HCT116 (cell line): ENCODE data around the gene SPOCD1. TPM values are rescaled to one million over a fixed set of nuclear protein-coding genes. Genes with fewer than 3 reads are reported as not detected.

Experiments used
- ATAC-seq: fragments of 200-7000 bp; cut with Tn5 transposase; 2 replicates; pipeline ENCODE4 v1.9.1; 2020; ENCODE audit warnings: mild to moderate bottlenecking, moderate library complexity
- BruUV-seq: library from RNA; stranded (reverse); fragments of 400-500 nt; replicated peaks from 2 replicates; lab custom pipeline; 2021; lab: Mats Ljungman, UMichigan
- CTCF ChIA-PET: fragments of 300-600 bp; sonication (Branson Sonifier 250); formaldehyde crosslinking; loops from one replicate; lab custom pipeline; 2021; ENCODE audit warnings: antibody characterized with exemption; lab: Charles Lee
- POLR2A ChIA-PET: fragments of 300-600, 350-600 bp; sonication (Branson Sonifier 250); formaldehyde crosslinking; loops from one replicate; lab custom pipeline; 2021; ENCODE audit warnings: antibody characterized with exemption; lab: Charles Lee
- RAD21 ChIA-PET, 2 experiments: fragments of 300-600 bp; sonication (Branson Sonifier 250); formaldehyde crosslinking; loops; one replicate each; lab custom pipeline; 2023; ENCODE audit warnings: low total read pairs in 2 of 2; ENCODE audit not compliant: uncharacterized antibody in 2 of 2, unreplicated experiment in 2 of 2, low non-redundant PET in 1 of 2; lab: Charles Lee
- DNase-seq: peaks from one replicate; pipeline ENCODE4 v3.0.0-alpha.2; 2010; ENCODE audit warnings: low read depth, low spot score
- H2AFZ ChIP-seq: fragments of 200-600 bp; shearing (Covaris generic), sonication (generic); 2 replicates; pipeline ENCODE4 v1.6.1; 2017; ENCODE audit warnings: low read depth, mixed run types, mixed read lengths, antibody characterized with exemption, low read length; ENCODE audit not compliant: poor library complexity, severe bottlenecking
- H3K27ac ChIP-seq: 2 replicates; pipeline ENCODE4 v1.5.1; 2012; ENCODE audit warnings: low read depth, low read length
- H3K27me3 ChIP-seq: fragments of 200-600 bp; sonication (generic); 2 replicates; pipeline ENCODE4 v1.6.1; 2016; ENCODE audit warnings: mixed run types, low read length, mixed read lengths; ENCODE audit not compliant: insufficient read depth
- H3K36me3 ChIP-seq, 2 experiments: fragments of 200-500 bp in 1 of 2; fragments of 200-600 bp in 1 of 2; sonication (Bioruptor generic) in 1 of 2; sonication (generic) in 1 of 2; 2 replicates each; pipeline versions ENCODE4 v1.5.1 to v1.6.1; 2014 to 2016; ENCODE audit warnings: low read length in 2 of 2, inconsistent platforms in 1 of 2, mixed read lengths in 1 of 2, mixed run types in 1 of 2; ENCODE audit not compliant: insufficient read depth in 2 of 2, control insufficient read depth in 1 of 2
- H3K4me1 ChIP-seq, 2 experiments: fragments of 200-600 bp in 1 of 2; sonication (generic) in 1 of 2; 2 replicates each; pipeline versions ENCODE4 v1.5.1 to v1.6.1; 2012 to 2017; ENCODE audit warnings: low read length in 2 of 2, inconsistent platforms in 1 of 2, mild to moderate bottlenecking in 1 of 2, mixed read lengths in 1 of 2, mixed run types in 1 of 2, moderate library complexity in 1 of 2; ENCODE audit not compliant: insufficient read depth in 2 of 2, control insufficient read depth in 1 of 2
- H3K4me2 ChIP-seq: fragments of 200-600 bp; sonication (generic); 2 replicates; pipeline ENCODE4 v1.6.1; 2017; ENCODE audit warnings: mixed run types, low read length, mixed read lengths
- H3K4me3 ChIP-seq, 2 experiments: fragments of 200-600 bp in 1 of 2; sonication (generic) in 1 of 2; replicated peaks in 1 of 2; 2 replicates each; pipeline ENCODE4 v1.5.1; 2011 to 2016; ENCODE audit warnings: low read length in 2 of 2, control low read depth in 1 of 2, low read depth in 1 of 2, mild to moderate bottlenecking in 1 of 2, mixed read lengths in 1 of 2, mixed run types in 1 of 2
- H3K79me2 ChIP-seq: fragments of 200-600 bp; sonication (generic); 2 replicates; pipeline ENCODE4 v1.6.1; 2017; ENCODE audit warnings: mild to moderate bottlenecking, mixed run types, low read length, moderate library complexity, mixed read lengths; ENCODE audit not compliant: insufficient read depth
- H3K9ac ChIP-seq: fragments of 200-600 bp; sonication (generic); 2 replicates; pipeline ENCODE4 v1.6.1; 2016; ENCODE audit warnings: low read length, mixed read lengths
- H3K9me2 ChIP-seq: fragments of 200-600 bp; sonication (generic), shearing (Covaris generic); 2 replicates; pipeline ENCODE4 v1.6.1; 2017; ENCODE audit warnings: mixed run types, mild to moderate bottlenecking, moderate library complexity; ENCODE audit not compliant: insufficient read depth
- H3K9me3 ChIP-seq, 2 experiments: fragments of 200-500 bp in 1 of 2; fragments of 200-600 bp in 1 of 2; sonication (Bioruptor generic) in 1 of 2; sonication (generic) in 1 of 2; 2 replicates each; pipeline ENCODE4 v1.6.1; 2014 to 2017; ENCODE audit warnings: low read length in 2 of 2, mixed read lengths in 2 of 2, inconsistent platforms in 1 of 2, low read depth in 1 of 2, mild to moderate bottlenecking in 1 of 2, mixed run types in 1 of 2, moderate library complexity in 1 of 2; ENCODE audit not compliant: control insufficient read depth in 1 of 2, insufficient read depth in 1 of 2
- H4K20me1 ChIP-seq: fragments of 200-600 bp; sonication (generic), shearing (Covaris generic); 2 replicates; pipeline ENCODE4 v1.6.1; 2017; ENCODE audit warnings: mixed run types, mild to moderate bottlenecking, moderate library complexity; ENCODE audit not compliant: insufficient read depth
- ATF3 ChIP-seq: IDR thresholded peaks from 2 replicates; pipeline ENCODE4 v1.6.1; 2012
- CBX3 ChIP-seq: IDR thresholded peaks from 2 replicates; pipeline ENCODE4 v1.6.1; 2012; ENCODE audit warnings: low read depth
- CEBPB ChIP-seq: IDR thresholded peaks from 2 replicates; pipeline ENCODE4 v1.6.1; 2012; ENCODE audit warnings: low read depth
- EGR1 ChIP-seq: IDR thresholded peaks from 2 replicates; pipeline ENCODE4 v1.6.1; 2012; ENCODE audit warnings: low read depth
- ELF1 ChIP-seq: IDR thresholded peaks from 2 replicates; pipeline ENCODE4 v1.6.1; 2012; ENCODE audit warnings: low read depth, borderline replicate concordance
- EZH2 ChIP-seq: fragments of 200-600 bp; sonication (generic); IDR thresholded peaks from 2 replicates; pipeline ENCODE4 v1.6.1; 2017; ENCODE audit warnings: antibody characterized with exemption, mixed run types
- FOSL1 ChIP-seq: IDR thresholded peaks from 2 replicates; pipeline ENCODE4 v1.6.1; 2012; ENCODE audit warnings: low read depth
- JUND ChIP-seq: IDR thresholded peaks from 2 replicates; pipeline ENCODE4 v1.6.1; 2012
- MAX ChIP-seq: IDR thresholded peaks from 2 replicates; pipeline ENCODE4 v1.6.1; 2012
- POLR2A ChIP-seq: IDR thresholded peaks from 2 replicates; pipeline ENCODE4 v1.7.0; 2011; ENCODE audit warnings: borderline replicate concordance; ENCODE audit not compliant: insufficient read depth, insufficient read length; ENCODE audit errors: extremely low read depth
- RAD21 ChIP-seq: IDR thresholded peaks from 2 replicates; pipeline ENCODE4 v1.6.1; 2012; ENCODE audit warnings: low read depth, mild to moderate bottlenecking
- SIN3A ChIP-seq: IDR thresholded peaks from 2 replicates; pipeline ENCODE4 v1.6.1; 2012; ENCODE audit warnings: low read depth
- SP1 ChIP-seq: IDR thresholded peaks from 2 replicates; pipeline ENCODE4 v1.6.1; 2012; ENCODE audit warnings: low read depth
- SRF ChIP-seq: IDR thresholded peaks from 2 replicates; pipeline ENCODE4 v1.6.1; 2012; ENCODE audit warnings: low read depth
- TCF7L2 ChIP-seq: IDR thresholded peaks from 2 replicates; pipeline ENCODE4 v1.7.0; 2011; ENCODE audit warnings: borderline replicate concordance, inconsistent platforms; ENCODE audit not compliant: insufficient read depth, insufficient read length; ENCODE audit errors: extremely low read depth
- ZNF274 ChIP-seq: fragments of 200-500 bp; sonication (Bioruptor generic); IDR thresholded peaks from 2 replicates; pipeline ENCODE4 v1.6.1; 2014; ENCODE audit warnings: mild to moderate bottlenecking, low read depth, low read length, inconsistent platforms
- intact Hi-C: fragments of 100-400 bp; cut with micrococcal nuclease; formaldehyde crosslinking; loops from 2 replicates; pipeline ENCODE4 v1.10.0; 2022
- total RNA-seq: library from RNA; stranded (reverse); gene quantifications from one replicate; pipeline ENCODE4 v1.2.1, GENCODE V29; 2021; ENCODE audit not compliant: unreplicated experiment
- TF ChIP-seq, protein P1 (sequence below), 3 experiments: fragments of 200-600 bp in 1 of 3; sonication (generic) in 1 of 3; IDR thresholded peaks in 2 of 3; conservative IDR thresholded peaks in 1 of 3; 2 replicates each; pipeline ENCODE4 v1.5.1; 2012 to 2017; ENCODE audit warnings: low read depth in 2 of 3, low read length in 2 of 3, antibody characterized with exemption in 1 of 3, borderline replicate concordance in 1 of 3, control low read depth in 1 of 3, mild to moderate bottlenecking in 1 of 3, mixed read lengths in 1 of 3, mixed run types in 1 of 3, moderate library complexity in 1 of 3; ENCODE audit not compliant: insufficient read depth in 1 of 3
- TF ChIP-seq, protein P2 (sequence below): IDR thresholded peaks from 2 replicates; pipeline ENCODE4 v1.6.1; 2011; ENCODE audit warnings: mild to moderate bottlenecking, low read length, moderate library complexity; ENCODE audit not compliant: insufficient replicate concordance; ENCODE audit errors: extremely low read depth

Gene SPOCD1
- total RNA-seq, 1 experiment from 2014 or later = 5.0 TPM

- no peaks in the 10 kb centered on the region for H4K20me1 ChIP-seq
- no peak overlapping the region for H3K4me2 ChIP-seq
- no peak overlapping the region for H2AFZ ChIP-seq
- no TSS peak for BruUV-seq
- no peak for DNase-seq
- H3K36me3 ChIP-seq = no peaks in the 10 kb centered on the region
- RAD21 ChIA-PET = no interaction called here
- POLR2A ChIA-PET = no interaction called here
- no peak overlapping the region for H3K4me3 ChIP-seq
- no peak for TF ChIP-seq SP1
- no peak for TF ChIP-seq CBX3
- TF ChIP-seq, all 23 proteins: peak for 0
- H3K9me3 ChIP-seq = no peaks in the 10 kb centered on the region
- no peaks in the 10 kb centered on the region for H3K79me2 ChIP-seq
- intact Hi-C loops = no loop called here
- no peak for ATAC-seq
- no peaks in the 10 kb centered on the region for H3K9me2 ChIP-seq
- H3K27me3 ChIP-seq = no peaks in the 10 kb centered on the region
- CTCF ChIA-PET = no interaction called here
- no peaks in the 10 kb centered on the region for H3K4me1 ChIP-seq
- no peak overlapping the region for H3K27ac ChIP-seq
- no peak overlapping the region for H3K9ac ChIP-seq
These were observed 8.0 kb upstream of the SPOCD1 start for GRCh38 chr1:31823780-31824179.

DNA sequence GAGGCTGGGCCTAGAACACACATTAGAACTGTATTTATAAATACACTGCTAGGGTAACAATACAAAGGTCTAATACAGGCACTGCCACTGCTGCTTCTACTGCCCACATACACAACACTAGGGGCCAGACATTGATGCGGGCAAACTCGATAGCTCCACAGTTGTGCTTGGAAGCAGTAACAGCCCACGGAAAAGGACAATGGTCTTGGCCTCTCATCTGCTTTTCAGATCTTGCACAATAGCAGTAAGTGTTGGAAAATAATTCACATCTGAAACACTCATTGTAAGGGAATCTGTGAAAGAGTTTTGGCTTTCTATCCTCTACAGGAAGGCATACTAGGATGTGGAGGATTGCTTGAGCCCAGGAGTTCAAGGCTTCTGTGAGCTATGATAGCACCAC is 6.9 kb upstream of the SPOCD1 start:
- no peaks in the 10 kb centered on the region for H4K20me1 ChIP-seq
- no TSS peak for BruUV-seq
- H3K4me3 ChIP-seq = no peak overlapping the region
- no peaks in the 10 kb centered on the region for H3K4me1 ChIP-seq
- no peak overlapping the region for H3K4me2 ChIP-seq
- no peaks in the 10 kb centered on the region for H3K36me3 ChIP-seq
- H3K9ac ChIP-seq = no peak overlapping the region
- no peaks in the 10 kb centered on the region for H3K9me3 ChIP-seq
- CTCF ChIA-PET = no interaction called here
- H3K9me2 ChIP-seq = no peaks in the 10 kb centered on the region
- DNase-seq (no peak), ATAC-seq (no peak)
- POLR2A ChIA-PET = no interaction called here
- no peak overlapping the region for H3K27ac ChIP-seq
- H3K27me3 ChIP-seq = no peaks in the 10 kb centered on the region
- intact Hi-C loops = no loop called here
- RAD21 ChIA-PET = no interaction called here
- H2AFZ ChIP-seq = no peak overlapping the region
- H3K79me2 ChIP-seq = no peaks in the 10 kb centered on the region
- no peak for TF ChIP-seq POLR2A
- TF ChIP-seq SP1 = no peak
- no peak for TF ChIP-seq CEBPB
- no peak for TF ChIP-seq FOSL1
- TF ChIP-seq ZNF274 = no peak
- TF ChIP-seq TCF7L2 = no peak
- no peak for TF ChIP-seq ATF3
- TF ChIP-seq JUND = no peak
- TF ChIP-seq, protein P1, sequence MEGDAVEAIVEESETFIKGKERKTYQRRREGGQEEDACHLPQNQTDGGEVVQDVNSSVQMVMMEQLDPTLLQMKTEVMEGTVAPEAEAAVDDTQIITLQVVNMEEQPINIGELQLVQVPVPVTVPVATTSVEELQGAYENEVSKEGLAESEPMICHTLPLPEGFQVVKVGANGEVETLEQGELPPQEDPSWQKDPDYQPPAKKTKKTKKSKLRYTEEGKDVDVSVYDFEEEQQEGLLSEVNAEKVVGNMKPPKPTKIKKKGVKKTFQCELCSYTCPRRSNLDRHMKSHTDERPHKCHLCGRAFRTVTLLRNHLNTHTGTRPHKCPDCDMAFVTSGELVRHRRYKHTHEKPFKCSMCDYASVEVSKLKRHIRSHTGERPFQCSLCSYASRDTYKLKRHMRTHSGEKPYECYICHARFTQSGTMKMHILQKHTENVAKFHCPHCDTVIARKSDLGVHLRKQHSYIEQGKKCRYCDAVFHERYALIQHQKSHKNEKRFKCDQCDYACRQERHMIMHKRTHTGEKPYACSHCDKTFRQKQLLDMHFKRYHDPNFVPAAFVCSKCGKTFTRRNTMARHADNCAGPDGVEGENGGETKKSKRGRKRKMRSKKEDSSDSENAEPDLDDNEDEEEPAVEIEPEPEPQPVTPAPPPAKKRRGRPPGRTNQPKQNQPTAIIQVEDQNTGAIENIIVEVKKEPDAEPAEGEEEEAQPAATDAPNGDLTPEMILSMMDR (IDR thresholded peaks at IDR 0.05 in 2 of 3, conservative IDR thresholded peaks at IDR 0.05 in 1 of 3; ENCODE audit: borderline replicate concordance in 1 of 3, insufficient read depth in 1 of 3, low read depth in 2 of 3, low read length in 2 of 3) = no peak
- TF ChIP-seq SIN3A = no peak
- TF ChIP-seq, protein P2, sequence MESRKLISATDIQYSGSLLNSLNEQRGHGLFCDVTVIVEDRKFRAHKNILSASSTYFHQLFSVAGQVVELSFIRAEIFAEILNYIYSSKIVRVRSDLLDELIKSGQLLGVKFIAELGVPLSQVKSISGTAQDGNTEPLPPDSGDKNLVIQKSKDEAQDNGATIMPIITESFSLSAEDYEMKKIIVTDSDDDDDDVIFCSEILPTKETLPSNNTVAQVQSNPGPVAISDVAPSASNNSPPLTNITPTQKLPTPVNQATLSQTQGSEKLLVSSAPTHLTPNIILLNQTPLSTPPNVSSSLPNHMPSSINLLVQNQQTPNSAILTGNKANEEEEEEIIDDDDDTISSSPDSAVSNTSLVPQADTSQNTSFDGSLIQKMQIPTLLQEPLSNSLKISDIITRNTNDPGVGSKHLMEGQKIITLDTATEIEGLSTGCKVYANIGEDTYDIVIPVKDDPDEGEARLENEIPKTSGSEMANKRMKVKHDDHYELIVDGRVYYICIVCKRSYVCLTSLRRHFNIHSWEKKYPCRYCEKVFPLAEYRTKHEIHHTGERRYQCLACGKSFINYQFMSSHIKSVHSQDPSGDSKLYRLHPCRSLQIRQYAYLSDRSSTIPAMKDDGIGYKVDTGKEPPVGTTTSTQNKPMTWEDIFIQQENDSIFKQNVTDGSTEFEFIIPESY = no peak
- no peak for TF ChIP-seq SRF
- no peak for TF ChIP-seq MAX
- TF ChIP-seq EZH2 = no peak
- TF ChIP-seq RAD21 = no peak
- TF ChIP-seq ELF1 = no peak
- no peak for TF ChIP-seq EGR1
